Body of pancreas (tissue), 4 donors: Measurements from ENCODE around the gene CENPB.

Source experiments
- POLR2A ChIP-seq, 3 donors: fragments of 450-650 bp; IDR thresholded peaks; one replicate each; pipeline ENCODE4 v1.6.1; 2016; ENCODE audit warnings: antibody characterized with exemption in 3 of 3, mild to moderate bottlenecking in 2 of 3
- TF ChIP-seq, protein P1 (sequence below), 7 experiments: fragments of 450-650 bp in 4 of 7; fragments of 200-600 bp in 3 of 7; sonication (generic) in 3 of 7; IDR thresholded peaks; one replicate each; pipeline ENCODE4 v1.5.1; 2016 to 2019; ENCODE audit warnings: antibody characterized with exemption in 7 of 7

DNA sequence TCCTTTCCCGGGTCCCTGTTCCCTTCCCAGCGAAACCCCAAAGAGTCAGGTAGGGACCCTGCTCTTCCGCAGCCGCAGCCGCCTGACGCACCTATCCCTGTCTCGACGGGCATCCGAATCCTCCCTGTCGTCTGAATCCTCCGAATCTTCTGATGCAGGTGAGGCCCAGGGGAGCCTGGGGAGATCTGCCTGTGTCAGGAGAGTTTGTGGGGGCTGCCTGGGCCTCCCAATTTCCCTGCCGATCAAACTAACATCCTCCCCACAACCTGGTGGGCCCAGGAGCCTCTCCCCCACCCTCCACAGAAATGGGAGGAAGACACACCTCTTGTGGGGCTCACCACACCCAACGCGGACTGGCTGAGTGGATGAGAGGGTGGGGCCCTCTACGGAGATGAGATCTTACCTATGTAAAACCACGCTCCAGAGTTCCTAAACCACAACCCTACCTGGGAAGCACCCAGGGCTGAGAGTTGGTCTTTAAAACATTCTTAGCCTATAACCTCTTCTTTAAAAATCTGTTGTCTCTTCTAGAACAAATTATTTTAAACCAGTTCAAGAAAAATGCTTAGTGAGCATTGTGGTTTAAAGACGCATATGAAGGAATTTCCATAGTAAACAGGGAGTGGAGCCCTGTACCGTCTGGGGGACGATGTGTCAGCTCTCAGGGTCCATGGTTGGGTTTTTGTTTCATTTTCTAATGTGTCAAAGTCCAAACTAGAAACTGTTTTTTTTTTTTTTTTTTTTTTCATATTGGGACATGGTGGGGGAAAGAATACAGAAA, 11.2 kb upstream of the CENPB start:
- TF ChIP-seq, protein P1, sequence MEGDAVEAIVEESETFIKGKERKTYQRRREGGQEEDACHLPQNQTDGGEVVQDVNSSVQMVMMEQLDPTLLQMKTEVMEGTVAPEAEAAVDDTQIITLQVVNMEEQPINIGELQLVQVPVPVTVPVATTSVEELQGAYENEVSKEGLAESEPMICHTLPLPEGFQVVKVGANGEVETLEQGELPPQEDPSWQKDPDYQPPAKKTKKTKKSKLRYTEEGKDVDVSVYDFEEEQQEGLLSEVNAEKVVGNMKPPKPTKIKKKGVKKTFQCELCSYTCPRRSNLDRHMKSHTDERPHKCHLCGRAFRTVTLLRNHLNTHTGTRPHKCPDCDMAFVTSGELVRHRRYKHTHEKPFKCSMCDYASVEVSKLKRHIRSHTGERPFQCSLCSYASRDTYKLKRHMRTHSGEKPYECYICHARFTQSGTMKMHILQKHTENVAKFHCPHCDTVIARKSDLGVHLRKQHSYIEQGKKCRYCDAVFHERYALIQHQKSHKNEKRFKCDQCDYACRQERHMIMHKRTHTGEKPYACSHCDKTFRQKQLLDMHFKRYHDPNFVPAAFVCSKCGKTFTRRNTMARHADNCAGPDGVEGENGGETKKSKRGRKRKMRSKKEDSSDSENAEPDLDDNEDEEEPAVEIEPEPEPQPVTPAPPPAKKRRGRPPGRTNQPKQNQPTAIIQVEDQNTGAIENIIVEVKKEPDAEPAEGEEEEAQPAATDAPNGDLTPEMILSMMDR (IDR thresholded peaks at IDR 0.05) = no peak
- no peak for TF ChIP-seq POLR2A (IDR thresholded peaks at IDR 0.05)
